ENCODE results near the gene TRAK2.

DNA sequence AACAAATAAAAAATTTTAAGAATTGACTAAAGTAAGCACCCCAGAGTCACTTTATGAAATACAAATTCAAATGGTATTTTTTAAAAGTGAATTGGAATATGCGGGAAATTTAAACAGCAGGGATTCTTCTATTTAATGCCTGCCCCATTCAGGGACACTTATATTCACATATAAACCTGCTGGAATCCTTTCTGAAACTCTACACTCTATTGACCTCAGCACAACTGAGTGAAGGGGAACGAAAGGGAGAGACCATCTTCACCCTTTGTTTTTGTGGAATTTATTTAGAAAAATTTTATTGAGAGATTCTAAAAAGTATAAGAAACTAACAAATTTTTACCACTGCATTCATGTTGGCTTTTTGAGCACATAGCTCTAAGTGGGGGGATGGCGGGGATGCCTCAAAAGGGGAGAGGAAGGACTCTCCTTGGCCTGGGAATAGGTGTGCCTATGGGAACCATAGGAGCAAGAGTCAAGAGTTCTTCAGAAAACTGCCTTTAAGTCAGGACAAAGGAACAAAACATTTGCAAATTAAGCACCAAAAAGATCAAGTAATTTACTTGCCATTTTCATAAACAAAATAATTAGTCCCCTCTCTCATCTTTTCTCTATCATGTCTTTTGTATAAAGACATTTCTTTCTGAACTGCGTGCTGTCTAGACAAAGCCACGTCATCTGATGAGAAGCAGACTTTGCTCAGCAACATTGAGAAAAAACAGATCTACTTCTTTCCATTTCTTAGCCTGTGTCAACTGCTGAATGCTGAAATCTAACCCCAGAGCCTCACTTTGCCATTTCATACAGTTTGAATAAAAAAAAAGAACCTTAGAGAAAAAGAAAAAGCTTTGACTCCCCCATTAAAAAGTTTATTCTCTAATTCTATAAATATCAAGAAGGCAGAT lies 72.5 kb downstream of the TRAK2 start:
- TF ChIP-seq, protein P1, sequence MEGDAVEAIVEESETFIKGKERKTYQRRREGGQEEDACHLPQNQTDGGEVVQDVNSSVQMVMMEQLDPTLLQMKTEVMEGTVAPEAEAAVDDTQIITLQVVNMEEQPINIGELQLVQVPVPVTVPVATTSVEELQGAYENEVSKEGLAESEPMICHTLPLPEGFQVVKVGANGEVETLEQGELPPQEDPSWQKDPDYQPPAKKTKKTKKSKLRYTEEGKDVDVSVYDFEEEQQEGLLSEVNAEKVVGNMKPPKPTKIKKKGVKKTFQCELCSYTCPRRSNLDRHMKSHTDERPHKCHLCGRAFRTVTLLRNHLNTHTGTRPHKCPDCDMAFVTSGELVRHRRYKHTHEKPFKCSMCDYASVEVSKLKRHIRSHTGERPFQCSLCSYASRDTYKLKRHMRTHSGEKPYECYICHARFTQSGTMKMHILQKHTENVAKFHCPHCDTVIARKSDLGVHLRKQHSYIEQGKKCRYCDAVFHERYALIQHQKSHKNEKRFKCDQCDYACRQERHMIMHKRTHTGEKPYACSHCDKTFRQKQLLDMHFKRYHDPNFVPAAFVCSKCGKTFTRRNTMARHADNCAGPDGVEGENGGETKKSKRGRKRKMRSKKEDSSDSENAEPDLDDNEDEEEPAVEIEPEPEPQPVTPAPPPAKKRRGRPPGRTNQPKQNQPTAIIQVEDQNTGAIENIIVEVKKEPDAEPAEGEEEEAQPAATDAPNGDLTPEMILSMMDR (IDR thresholded peaks at IDR 0.05): no peak
- no peak for TF ChIP-seq POLR2A (IDR thresholded peaks at IDR 0.05)

Data from esophagus squamous epithelium (tissue), 4 donors.